ENCODE results near the gene VWA8.

- TF ChIP-seq CTCF (conservative IDR thresholded peaks at IDR 0.05), result no peak
- no peak for TF ChIP-seq ZFX (IDR thresholded peaks at IDR 0.05)
Measured at GRCh38 chr13:41682766-41683165, 278.1 kb downstream of the VWA8 start.

Data from C4-2B (cell line).